Astrocyte of the cerebellum (primary cell): ENCODE data around the gene DSG1.
A peak's percentile ranks its signal among the peaks of the same experiment; 100 is the strongest.

Source experiments
- DNase-seq: peaks from one replicate; pipeline ENCODE4 v3.0.0-alpha.2; 2011; ENCODE audit warnings: low read depth
- H3K4me3 ChIP-seq: 2 replicates; pipeline ENCODE4 v1.5.1; 2011; ENCODE audit warnings: mild to moderate bottlenecking, low read depth, low read length, moderate library complexity
- CTCF ChIP-seq: IDR thresholded peaks from 2 replicates; pipeline ENCODE4 v1.5.1; 2012; ENCODE audit warnings: low read length, low read depth, moderate library complexity, mild to moderate bottlenecking; ENCODE audit errors: missing control alignments
- in situ Hi-C: cut with HindIII; loops from 2 replicates; pipeline ENCODE4 v1.10.0; 2017; ENCODE audit warnings: low sequenced_read_pairs

DSG1 gene

GRCh38 chr18:31297248-31297647 is 20.7 kb upstream of the DSG1 start:
- no peak for DNase-seq
- in situ Hi-C loops = no loop called here
- no peak for TF ChIP-seq CTCF
- H3K4me3 ChIP-seq = no peak overlapping the region

DNA sequence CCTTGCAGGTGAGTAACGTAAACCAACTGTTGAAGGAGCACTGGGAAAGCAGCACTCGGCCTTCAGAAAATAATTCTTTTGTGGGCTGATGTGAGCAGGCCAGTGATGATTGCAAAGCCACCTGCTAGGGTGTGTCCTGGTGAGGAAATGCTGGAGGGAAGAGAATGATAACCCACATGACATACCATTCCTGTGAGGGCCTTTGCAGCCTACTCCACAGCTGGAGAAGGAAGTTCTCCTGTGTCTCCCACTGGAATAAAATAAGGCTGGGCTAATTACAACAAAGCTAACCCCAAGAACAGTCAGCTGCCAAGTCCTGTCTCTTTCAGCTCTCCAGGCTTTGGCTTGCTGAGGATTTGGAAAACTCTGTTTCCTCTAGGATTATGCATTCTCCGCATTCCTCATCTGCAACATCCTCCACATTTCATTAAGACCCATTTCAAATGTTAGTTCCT is 16.7 kb upstream of the DSG1 start:
- DNase-seq = peak; percentile 36
- TF ChIP-seq CTCF = no peak
- in situ Hi-C loops = no loop called here
- no peak overlapping the region for H3K4me3 ChIP-seq

DNA sequence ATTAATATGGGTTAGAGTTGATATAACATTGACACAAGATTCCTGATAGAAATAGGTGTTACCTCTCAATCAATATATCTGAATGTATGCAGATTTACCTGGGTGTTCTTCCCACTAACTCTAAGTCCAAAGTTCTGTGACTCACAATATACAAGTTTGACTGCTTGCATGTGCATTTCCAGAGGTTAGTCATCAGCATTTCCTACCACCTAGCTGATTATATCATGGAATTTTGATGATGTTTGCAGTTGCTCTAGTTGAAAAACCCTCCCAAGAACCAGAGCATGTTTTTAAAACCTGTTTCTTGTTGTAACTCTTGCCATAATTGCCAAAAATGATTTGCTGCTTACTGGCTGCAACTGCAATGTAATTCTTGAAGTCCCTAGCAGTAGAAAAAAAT is 15.0 kb upstream of the DSG1 start:
- peak; percentile 34 for DNase-seq
- no peak for TF ChIP-seq CTCF
- H3K4me3 ChIP-seq = no peak overlapping the region
- in situ Hi-C loops = no loop called here

- in situ Hi-C loops = no loop called here
- TF ChIP-seq CTCF = no peak
- peak; percentile 2 for DNase-seq
- H3K4me3 ChIP-seq = no peak overlapping the region
These were observed 14.2 kb upstream of the DSG1 start for GRCh38 chr18:31303771-31304170.

DNA sequence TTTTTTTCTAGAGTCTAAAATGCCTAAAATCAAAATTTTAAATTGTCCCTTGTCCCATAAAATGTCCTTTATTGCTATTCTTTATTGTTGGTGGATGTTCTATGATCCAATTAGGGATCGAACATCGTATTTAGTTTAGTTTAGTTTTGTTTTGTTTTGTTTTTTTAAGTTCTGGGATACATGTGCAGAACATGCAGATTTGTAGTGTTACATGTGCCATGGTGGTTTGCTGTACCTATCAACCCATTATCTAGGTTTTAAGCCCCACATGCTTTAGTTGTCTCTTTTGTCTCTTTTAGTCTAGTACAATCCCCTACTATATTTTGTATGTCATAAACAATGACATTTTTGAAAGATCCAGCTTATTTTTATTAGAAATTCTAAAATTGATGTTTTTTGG is 8.8 kb upstream of the DSG1 start:
- H3K4me3 ChIP-seq = no peak overlapping the region
- no peak for DNase-seq
- in situ Hi-C loops = no loop called here
- no peak for TF ChIP-seq CTCF

GRCh38 chr18:31316974-31317373 is 986 bp upstream of the DSG1 start:
- in situ Hi-C loops = no loop called here
- DNase-seq = no peak
- TF ChIP-seq CTCF = no peak

DNA sequence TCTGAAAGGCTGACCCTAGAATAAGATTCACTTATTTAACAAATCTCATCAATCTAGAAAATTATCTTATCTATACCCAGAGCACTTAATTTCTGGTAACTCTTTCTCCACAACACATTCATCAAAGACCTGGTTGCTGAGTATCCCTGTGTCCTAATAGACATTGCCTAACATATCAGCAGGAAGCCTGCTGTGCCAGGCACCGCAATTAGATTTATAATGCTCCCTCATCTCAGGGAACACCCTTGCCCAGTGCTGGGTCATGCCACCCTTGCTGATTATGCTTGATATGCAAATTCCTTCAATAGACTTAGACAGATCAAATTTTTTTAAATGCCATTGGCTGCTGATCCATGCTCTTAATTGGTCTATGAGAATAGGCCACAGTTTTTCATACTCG is 3.8 kb downstream of the DSG1 start:
- TF ChIP-seq CTCF = no peak
- H3K4me3 ChIP-seq = no peak overlapping the region
- in situ Hi-C loops = no loop called here
- DNase-seq = no peak

More at GRCh38 chr18:31316974-31317373, 986 bp upstream of the DSG1 start:
- H3K4me3 ChIP-seq = no peak overlapping the region
